ENCODE data around the gene MUC2.
"Not testable (repeated sequence)": the region's sequence is repeated elsewhere in the genome, so short reads cannot be mapped to it uniquely, and the experiment has no call there.

The MUC2 gene

GRCh38 chr11:1109101-1109917, 34.6 kb downstream of the MUC2 start:
- no peak for DNase-seq

- DNase-seq: no peak
Measured at GRCh38 chr11:1109918-1110705, 35.4 kb downstream of the MUC2 start.

- DNase-seq: no peak
Measured at GRCh38 chr11:1111545-1112212, 37.0 kb downstream of the MUC2 start.

- no peak for DNase-seq
Measured at GRCh38 chr11:1112351-1113191, 37.9 kb downstream of the MUC2 start.

GRCh38 chr11:1113405-1114201, 38.9 kb downstream of the MUC2 start:
- no peak for DNase-seq

- DNase-seq: not testable (repeated sequence)
Measured at GRCh38 chr11:1115292-1115691, 40.6 kb downstream of the MUC2 start.

- DNase-seq: no peak
Measured at GRCh38 chr11:1116104-1116503, 41.4 kb downstream of the MUC2 start.

GRCh38 chr11:1116666-1117390, 42.2 kb downstream of the MUC2 start:
- DNase-seq: no peak

GRCh38 chr11:1117992-1118391, 43.3 kb downstream of the MUC2 start:
- no peak for DNase-seq

- DNase-seq: no peak
Measured at GRCh38 chr11:1118755-1119603, 44.3 kb downstream of the MUC2 start.

- no peak for DNase-seq
Measured at GRCh38 chr11:1119604-1120146, 45.0 kb downstream of the MUC2 start.

GRCh38 chr11:1120532-1121330, 46.1 kb downstream of the MUC2 start:
- DNase-seq: no peak

- no peak for DNase-seq
Measured at GRCh38 chr11:1121331-1121812, 46.7 kb downstream of the MUC2 start.

- no peak for DNase-seq
Measured at GRCh38 chr11:1121813-1122663, 47.4 kb downstream of the MUC2 start.

- no peak for DNase-seq
Measured at GRCh38 chr11:1122664-1123002, 48.0 kb downstream of the MUC2 start.

GRCh38 chr11:1123970-1124369, 49.3 kb downstream of the MUC2 start:
- no peak for DNase-seq
